ENCODE results near the gene TRIO. TPM values are rescaled to one million over a fixed set of nuclear protein-coding genes. Genes with fewer than 3 reads are reported as not detected.

TRIO gene
- total RNA-seq, 6 experiments from 2014 or later, result 167 to 219 (median 190) TPM

DNA sequence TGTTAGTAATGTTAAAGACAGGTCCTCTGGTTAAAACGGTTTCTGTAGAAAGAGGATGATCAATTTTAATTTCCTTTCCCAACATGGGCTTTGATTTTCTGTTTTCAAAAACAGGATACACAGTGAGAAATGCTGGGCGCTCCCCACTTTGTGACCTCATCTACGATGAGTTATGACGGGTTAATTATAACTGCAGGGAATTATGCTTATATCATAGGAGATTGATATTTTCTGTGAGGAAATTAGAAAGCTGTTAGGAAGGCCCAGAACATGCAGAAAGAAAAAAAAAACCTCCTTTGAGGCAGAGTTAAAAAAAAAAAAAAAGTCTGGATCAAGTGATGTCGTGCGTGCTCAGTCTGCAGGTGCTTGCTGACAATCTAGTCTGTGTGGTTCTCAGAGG lies 261.6 kb downstream of the TRIO start:
- DNase-seq, result no peak
- TF ChIP-seq, protein P1, sequence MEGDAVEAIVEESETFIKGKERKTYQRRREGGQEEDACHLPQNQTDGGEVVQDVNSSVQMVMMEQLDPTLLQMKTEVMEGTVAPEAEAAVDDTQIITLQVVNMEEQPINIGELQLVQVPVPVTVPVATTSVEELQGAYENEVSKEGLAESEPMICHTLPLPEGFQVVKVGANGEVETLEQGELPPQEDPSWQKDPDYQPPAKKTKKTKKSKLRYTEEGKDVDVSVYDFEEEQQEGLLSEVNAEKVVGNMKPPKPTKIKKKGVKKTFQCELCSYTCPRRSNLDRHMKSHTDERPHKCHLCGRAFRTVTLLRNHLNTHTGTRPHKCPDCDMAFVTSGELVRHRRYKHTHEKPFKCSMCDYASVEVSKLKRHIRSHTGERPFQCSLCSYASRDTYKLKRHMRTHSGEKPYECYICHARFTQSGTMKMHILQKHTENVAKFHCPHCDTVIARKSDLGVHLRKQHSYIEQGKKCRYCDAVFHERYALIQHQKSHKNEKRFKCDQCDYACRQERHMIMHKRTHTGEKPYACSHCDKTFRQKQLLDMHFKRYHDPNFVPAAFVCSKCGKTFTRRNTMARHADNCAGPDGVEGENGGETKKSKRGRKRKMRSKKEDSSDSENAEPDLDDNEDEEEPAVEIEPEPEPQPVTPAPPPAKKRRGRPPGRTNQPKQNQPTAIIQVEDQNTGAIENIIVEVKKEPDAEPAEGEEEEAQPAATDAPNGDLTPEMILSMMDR (IDR thresholded peaks at IDR 0.05), result no peak
- peaks cover 60% of the 10 kb centered on the region for H3K27me3 Mint-ChIP-seq (ENCODE audit: insufficient read depth)
- H3K36me3 Mint-ChIP-seq (ENCODE audit: low read depth), result peaks cover 81% of the 10 kb centered on the region
- peaks cover 86% of the 10 kb centered on the region for H3K4me1 Mint-ChIP-seq (ENCODE audit: low read depth)
- peak overlapping the region; percentile 94 for H3K27ac Mint-ChIP-seq
- H3K9me3 Mint-ChIP-seq, result peaks cover 8% of the 10 kb centered on the region; the same call in 1 of the 2 replicates
- H3K4me3 Mint-ChIP-seq, result 0 out of 2 replicates have a peak overlapping the region, but pooled peaks have one; percentile 54

DNA sequence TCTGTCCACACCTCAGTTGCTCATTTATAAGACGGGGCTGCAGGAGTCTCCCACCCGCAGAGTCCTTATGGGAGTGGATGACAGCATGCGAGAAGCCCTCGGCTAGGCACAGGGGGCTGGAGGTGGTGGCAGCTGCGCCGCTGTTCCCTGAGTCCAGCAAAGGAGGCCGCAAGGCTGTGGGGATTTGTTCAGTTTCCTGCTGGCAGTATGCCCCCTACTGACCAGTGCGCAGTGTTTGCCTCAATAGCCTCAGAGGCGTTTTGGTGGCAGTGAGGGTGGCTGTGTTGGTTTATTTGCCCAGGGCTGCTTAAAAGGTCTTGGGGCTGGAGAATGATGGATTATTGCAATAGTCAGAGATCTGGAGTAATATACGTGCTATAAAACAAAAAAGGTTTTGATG lies 262.1 kb downstream of the TRIO start:
- Mint-ChIP-seq H3K36me3 (ENCODE audit: low read depth) (peaks cover 83% of the 10 kb centered on the region), H3K27ac (peak overlapping the region; percentile 94; the same call in 1 of the 2 replicates), H3K4me1 (ENCODE audit: low read depth) (peaks cover 86% of the 10 kb centered on the region), H3K9me3 (peaks cover 8% of the 10 kb centered on the region; the same call in 1 of the 2 replicates), H3K4me3 (peak overlapping the region; percentile 54), H3K27me3 (ENCODE audit: insufficient read depth) (peaks cover 63% of the 10 kb centered on the region)
- TF ChIP-seq, protein P1 (IDR thresholded peaks at IDR 0.05), result peak; percentile 56
- no peak for DNase-seq

DNA sequence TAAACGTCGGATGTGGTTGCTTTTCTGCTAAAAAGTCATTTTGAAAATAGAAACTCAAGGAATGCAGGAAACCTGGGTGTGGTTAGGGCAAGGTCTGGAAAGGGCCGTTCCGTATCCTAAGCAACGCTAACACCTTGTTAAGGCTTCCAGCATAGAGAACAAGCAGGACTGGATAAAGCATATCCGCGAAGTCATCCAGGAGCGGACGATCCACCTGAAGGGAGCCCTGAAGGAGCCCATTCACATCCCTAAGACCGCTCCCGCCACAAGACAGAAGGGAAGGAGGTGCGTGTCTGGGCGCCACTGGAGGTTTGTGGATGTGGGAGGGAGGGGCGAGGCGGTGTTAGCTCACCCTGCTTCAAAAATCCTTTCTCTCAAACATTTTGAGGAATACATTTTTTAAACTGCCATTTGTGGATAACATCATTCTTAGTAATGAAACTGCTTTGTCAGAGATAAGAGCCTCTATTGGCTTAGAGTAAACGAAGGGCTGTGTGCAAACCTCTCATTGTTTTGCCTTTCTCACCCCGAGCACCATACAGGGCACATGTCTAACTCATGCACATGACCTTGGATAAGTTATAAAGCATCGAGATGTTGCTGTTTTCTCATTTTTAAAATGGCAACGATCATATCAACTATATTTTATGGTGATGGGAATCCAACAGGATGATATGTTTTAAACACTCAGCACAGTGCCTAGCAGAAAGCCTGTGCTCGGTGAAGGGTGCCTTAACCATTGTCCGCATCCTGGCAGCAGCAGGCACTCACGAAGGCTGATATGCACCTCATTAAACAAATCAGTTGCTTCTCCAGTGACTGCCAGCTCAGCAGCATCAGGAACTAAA lies 262.8 kb downstream of the TRIO start:
- Mint-ChIP-seq H3K27me3 (ENCODE audit: insufficient read depth) (peaks cover 68% of the 10 kb centered on the region), H3K4me1 (ENCODE audit: low read depth) (peaks cover 86% of the 10 kb centered on the region), H3K36me3 (ENCODE audit: low read depth) (peaks cover 83% of the 10 kb centered on the region), H3K4me3 (peak overlapping the region; percentile 54), H3K9me3 (peaks cover 8% of the 10 kb centered on the region; the same call in 1 of the 2 replicates), H3K27ac (peak overlapping the region; percentile 94)
- DNase-seq, result no peak
- TF ChIP-seq, protein P1 (IDR thresholded peaks at IDR 0.05), result no peak

GRCh38 chr5:14406554-14406849 lies 263.4 kb downstream of the TRIO start:
- TF ChIP-seq, protein P1 (IDR thresholded peaks at IDR 0.05), result no peak
- peak overlapping the region; percentile 94 for H3K27ac Mint-ChIP-seq
- peaks cover 86% of the 10 kb centered on the region for H3K4me1 Mint-ChIP-seq (ENCODE audit: low read depth)
- H3K36me3 Mint-ChIP-seq (ENCODE audit: low read depth), result peaks cover 82% of the 10 kb centered on the region
- H3K4me3 Mint-ChIP-seq, result peak overlapping the region; percentile 74
- peak; percentile 92 for DNase-seq
- H3K9me3 Mint-ChIP-seq, result peaks cover 8% of the 10 kb centered on the region; the same call in 1 of the 2 replicates
- peaks cover 66% of the 10 kb centered on the region for H3K27me3 Mint-ChIP-seq (ENCODE audit: insufficient read depth)

GRCh38 chr5:14407051-14407450 lies 263.9 kb downstream of the TRIO start:
- H3K27me3 Mint-ChIP-seq (ENCODE audit: insufficient read depth), result peaks cover 69% of the 10 kb centered on the region
- TF ChIP-seq, protein P1 (IDR thresholded peaks at IDR 0.05), result no peak
- H3K36me3 Mint-ChIP-seq (ENCODE audit: low read depth), result peaks cover 77% of the 10 kb centered on the region
- DNase-seq, result no peak
- H3K9me3 Mint-ChIP-seq, result peaks cover 8% of the 10 kb centered on the region; the same call in 1 of the 2 replicates
- H3K27ac Mint-ChIP-seq, result peak overlapping the region; percentile 94
- H3K4me1 Mint-ChIP-seq (ENCODE audit: low read depth), result peaks cover 80% of the 10 kb centered on the region
- H3K4me3 Mint-ChIP-seq, result peak overlapping the region; percentile 74

Measured in HFFc6 (cell line).